Lung (tissue), 12 donors: Measurements from ENCODE around the gene WDR64. TPM values are rescaled to one million over a fixed set of nuclear protein-coding genes. Genes with fewer than 3 reads are reported as not detected.
A peak's percentile ranks its signal among the peaks of the same experiment; 100 is the strongest.

Experiments used
- ATAC-seq: fragments of 200-7000 bp; cut with Tn5 transposase; one replicate; pipeline ENCODE4 v1.9.1; 2020; ENCODE audit warnings: moderate number of reproducible peaks; ENCODE audit not compliant: insufficient read depth, low FRiP score
- DNase-seq, 3 donors: peaks; one replicate each; pipeline ENCODE4 v3.0.0-alpha.2; 2013 to 2017
- H3K27ac ChIP-seq, 2 donors: one replicate each; pipeline ENCODE4 v1.5.1; 2013; ENCODE audit warnings: mild to moderate bottlenecking in 2 of 2, moderate library complexity in 2 of 2, control low read depth in 1 of 2, inconsistent platforms in 1 of 2, low read depth in 1 of 2, low read length in 1 of 2
- H3K27me3 ChIP-seq, 3 donors: one replicate each; pipeline ENCODE4 v1.5.1; 2013; ENCODE audit warnings: low read length in 2 of 3; ENCODE audit not compliant: control insufficient read depth in 3 of 3, insufficient read depth in 3 of 3
- H3K36me3 ChIP-seq, 4 donors: one replicate each; pipeline ENCODE4 v1.5.1; 2013; ENCODE audit warnings: low read length in 4 of 4, mild to moderate bottlenecking in 1 of 4, moderate library complexity in 1 of 4; ENCODE audit not compliant: control insufficient read depth in 4 of 4, insufficient read depth in 4 of 4
- H3K4me1 ChIP-seq, 5 donors: one replicate each; pipeline ENCODE4 v1.5.1; 2013; ENCODE audit warnings: low read length in 5 of 5, mild to moderate bottlenecking in 2 of 5, moderate library complexity in 1 of 5; ENCODE audit not compliant: control insufficient read depth in 5 of 5, insufficient read depth in 5 of 5
- H3K4me3 ChIP-seq: one replicate; pipeline ENCODE4 v1.5.1; 2013; ENCODE audit warnings: mild to moderate bottlenecking, control low read depth, moderate library complexity
- H3K9ac ChIP-seq, 2 donors: one replicate each; pipeline ENCODE4 v1.5.1; 2013; ENCODE audit warnings: low read length in 2 of 2, control low read depth in 1 of 2; ENCODE audit not compliant: insufficient read depth in 1 of 2
- H3K9me3 ChIP-seq, 4 donors: one replicate each; pipeline ENCODE4 v1.5.1; 2013; ENCODE audit warnings: low read length in 3 of 4, mild to moderate bottlenecking in 1 of 4, moderate library complexity in 1 of 4; ENCODE audit not compliant: control insufficient read depth in 4 of 4, insufficient read depth in 3 of 4
- CTCF ChIP-seq: IDR thresholded peaks from 2 replicates; pipeline ENCODE4 v1.5.1; 2012; ENCODE audit warnings: mild to moderate bottlenecking; ENCODE audit errors: control extremely low read depth, extremely low read depth
- WGBS, 2 donors: extraction: QIAGEN DNeasy Blood & Tissue Kit; methylation state at CpG; one replicate each; pipeline ENCODE4 v1.1.7; 2013; 5-methylcytosine and 5-hydroxymethylcytosine counted together
- polyA plus RNA-seq, 2 donors: library from polyadenylated mRNA; stranded (reverse); fragments of 200-250 nt; gene quantifications; one replicate each; pipeline ENCODE4 v1.2.1, GENCODE V29; 2013
- total RNA-seq, 2 donors: library from RNA; depleted of rRNA in 1 of 2; stranded (reverse); fragments of >200 nt in 1 of 2; gene quantifications; one replicate each; pipeline ENCODE4 v1.2.1, GENCODE V29; 2014 to 2021
- donor health status: control.
- donor health status: control.
- donor health status: Bipolar disorder and iron deficiency.
- donor health status: healthy.
- donor health status: DM: yes; HTN: yes; CAD: no.

WDR64 gene
- total and polyA plus RNA-seq, 4 donors = not detected

GRCh38 chr1:241827264-241827663, 175.2 kb downstream of the WDR64 start:
- 95 to 100% methylated on average over 2 of the region's 2 CpGs for WGBS, 2 donors
- H3K27ac ChIP-seq = no peak overlapping the region
- no peaks in the 10 kb centered on the region for H3K36me3 ChIP-seq
- no peak overlapping the region for H3K4me3 ChIP-seq
- no peak for ATAC-seq
- peaks cover 0 to 6% (median 0%) of the 10 kb centered on the region in 5 donors for H3K4me1 ChIP-seq
- H3K9me3 ChIP-seq = no peaks in the 10 kb centered on the region
- no peak for DNase-seq
- TF ChIP-seq CTCF = no peak
- no peaks in the 10 kb centered on the region for H3K27me3 ChIP-seq
- no peak overlapping the region for H3K9ac ChIP-seq

- WGBS, 2 donors = 68% methylated on average over 3 of the region's 3 CpGs
- Histone ChIP-seq H3K4me3 (no peak overlapping the region), H3K4me1 (peaks cover 0 to 6% (median 0%) of the 10 kb centered on the region in 5 donors), H3K27me3 (no peaks in the 10 kb centered on the region), H3K9ac (no peak overlapping the region), H3K9me3 (no peaks in the 10 kb centered on the region), H3K36me3 (no peaks in the 10 kb centered on the region), H3K27ac (no peak overlapping the region)
- DNase-seq = no peak
- ATAC-seq = no peak
- TF ChIP-seq CTCF = no peak
Observed at GRCh38 chr1:241828463-241829021, 176.5 kb downstream of the WDR64 start.

DNA sequence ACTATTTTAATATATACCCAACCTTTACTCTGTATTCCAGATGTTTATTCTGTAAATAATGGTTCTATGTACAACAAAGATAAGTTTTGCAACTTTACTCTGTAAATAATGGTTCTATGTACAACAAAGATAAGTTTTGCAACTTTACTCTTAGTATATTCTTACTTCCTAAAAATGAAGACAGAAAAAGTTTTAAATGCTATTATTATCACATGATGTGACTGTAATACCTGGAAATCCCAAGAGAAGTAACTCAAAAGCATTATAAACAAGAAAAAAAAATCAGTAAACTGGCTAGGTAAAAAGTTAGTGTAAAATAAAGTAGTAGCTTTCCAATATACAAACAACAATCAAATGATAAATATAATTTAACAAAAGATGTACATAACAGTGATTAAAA, 177.4 kb downstream of the WDR64 start:
- Histone ChIP-seq H3K9me3 (no peaks in the 10 kb centered on the region), H3K4me3 (no peak overlapping the region), H3K36me3 (no peaks in the 10 kb centered on the region), H3K27ac (no peak overlapping the region), H3K9ac (no peak overlapping the region), H3K27me3 (no peaks in the 10 kb centered on the region), H3K4me1 (peaks cover 0 to 6% (median 0%) of the 10 kb centered on the region in 5 donors)
- TF ChIP-seq CTCF = no peak
- no peak for DNase-seq
- no peak for ATAC-seq

DNA sequence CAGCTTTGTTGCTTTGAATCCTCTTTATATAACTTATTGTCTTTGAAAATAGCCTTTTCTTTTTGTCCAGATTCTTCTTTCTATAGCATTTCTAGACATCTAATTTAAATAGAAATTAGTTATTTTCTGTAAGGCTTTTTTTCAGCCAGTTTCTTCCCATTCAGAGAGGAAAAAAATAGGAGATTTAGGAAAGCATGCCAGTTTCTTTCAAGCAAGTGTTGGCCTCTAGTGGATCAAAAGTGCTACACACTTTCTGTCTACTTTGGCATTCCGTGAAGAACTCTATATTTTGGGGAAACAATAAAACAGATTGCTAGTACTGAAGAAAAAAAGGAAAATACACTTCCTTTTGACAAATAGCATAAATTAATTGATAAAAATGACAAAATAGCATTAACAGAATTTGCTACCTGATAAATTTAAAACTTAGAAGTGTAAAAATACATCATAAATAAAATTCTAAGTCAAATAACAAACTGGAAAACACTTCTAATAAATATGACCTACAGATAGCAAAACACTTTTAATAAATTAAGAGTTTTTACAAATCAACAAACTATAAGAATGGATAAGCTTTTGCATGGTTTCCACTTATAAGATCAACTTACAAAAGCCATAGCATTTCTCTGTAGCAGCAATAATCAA, 182.8 kb downstream of the WDR64 start:
- H3K27me3 ChIP-seq = peaks cover 0 to 2% (median 0%) of the 10 kb centered on the region in 3 donors
- H3K4me1 ChIP-seq = no peaks in the 10 kb centered on the region
- no peak overlapping the region for H3K27ac ChIP-seq
- peak in 2 of 3 donors; percentile 73 to 79 for DNase-seq
- ATAC-seq = no peak
- no peak overlapping the region for H3K4me3 ChIP-seq
- H3K9me3 ChIP-seq = no peaks in the 10 kb centered on the region
- TF ChIP-seq CTCF = peak; percentile 7
- no peak overlapping the region for H3K9ac ChIP-seq
- 0 to 3% methylated on average over 1 of the region's 1 CpG for WGBS, 2 donors
- no peaks in the 10 kb centered on the region for H3K36me3 ChIP-seq
